ENCODE data around the gene CCDC73. TPM values are rescaled to one million over a fixed set of nuclear protein-coding genes. Genes with fewer than 3 reads are reported as not detected.

Gene CCDC73
- total RNA-seq, 1 experiment from 2014 or later: not detected

DNA sequence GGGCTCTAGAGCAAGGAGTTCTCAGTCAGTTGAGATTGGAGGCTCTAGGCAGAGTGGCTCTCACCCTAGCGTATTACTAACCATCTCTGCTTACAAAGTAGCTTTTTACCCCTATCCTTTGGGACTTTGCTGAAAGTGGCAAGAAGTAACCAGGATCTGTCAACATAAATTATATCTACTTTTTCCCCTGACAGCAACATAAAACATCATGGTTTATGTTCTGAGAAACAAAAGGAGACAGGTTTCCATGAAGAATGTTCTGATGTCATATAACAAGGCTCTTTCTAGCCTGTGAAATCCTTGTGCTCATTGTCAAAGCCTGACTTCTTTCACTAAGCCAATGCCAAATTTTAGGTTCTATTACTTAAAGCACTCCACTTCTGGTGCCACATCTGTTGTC, 218.0 kb downstream of the CCDC73 start:
- Histone ChIP-seq H3K4me3 (no peak overlapping the region), H3K4me1 (replicated peaks; ENCODE audit: insufficient read depth) (peaks cover 8% of the 10 kb centered on the region), H3K4me2 (no peak overlapping the region), H3K36me3 (ENCODE audit: low read depth) (no peaks in the 10 kb centered on the region), H2AFZ (no peak overlapping the region), H3K27me3 (ENCODE audit: insufficient read depth, low read depth) (no peaks in the 10 kb centered on the region), H3K27ac (no peak overlapping the region), H3K9me2 (ENCODE audit: insufficient read depth) (no peaks in the 10 kb centered on the region), H3K9me3 (ENCODE audit: insufficient read depth, low read depth) (no peaks in the 10 kb centered on the region), H3K79me2 (ENCODE audit: low read depth) (no peaks in the 10 kb centered on the region), H4K20me1 (ENCODE audit: insufficient read depth) (no peaks in the 10 kb centered on the region), H3F3A (ENCODE audit: insufficient read depth, low read depth) (peaks cover 10% of the 10 kb centered on the region)
- DNase-seq: no peak
- TF ChIP-seq EZH2 (IDR thresholded peaks at IDR 0.05; ENCODE audit: low read depth): no peak
- TF ChIP-seq, protein P1, sequence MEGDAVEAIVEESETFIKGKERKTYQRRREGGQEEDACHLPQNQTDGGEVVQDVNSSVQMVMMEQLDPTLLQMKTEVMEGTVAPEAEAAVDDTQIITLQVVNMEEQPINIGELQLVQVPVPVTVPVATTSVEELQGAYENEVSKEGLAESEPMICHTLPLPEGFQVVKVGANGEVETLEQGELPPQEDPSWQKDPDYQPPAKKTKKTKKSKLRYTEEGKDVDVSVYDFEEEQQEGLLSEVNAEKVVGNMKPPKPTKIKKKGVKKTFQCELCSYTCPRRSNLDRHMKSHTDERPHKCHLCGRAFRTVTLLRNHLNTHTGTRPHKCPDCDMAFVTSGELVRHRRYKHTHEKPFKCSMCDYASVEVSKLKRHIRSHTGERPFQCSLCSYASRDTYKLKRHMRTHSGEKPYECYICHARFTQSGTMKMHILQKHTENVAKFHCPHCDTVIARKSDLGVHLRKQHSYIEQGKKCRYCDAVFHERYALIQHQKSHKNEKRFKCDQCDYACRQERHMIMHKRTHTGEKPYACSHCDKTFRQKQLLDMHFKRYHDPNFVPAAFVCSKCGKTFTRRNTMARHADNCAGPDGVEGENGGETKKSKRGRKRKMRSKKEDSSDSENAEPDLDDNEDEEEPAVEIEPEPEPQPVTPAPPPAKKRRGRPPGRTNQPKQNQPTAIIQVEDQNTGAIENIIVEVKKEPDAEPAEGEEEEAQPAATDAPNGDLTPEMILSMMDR (conservative IDR thresholded peaks at IDR 0.05): no peak
- ChIA-PET CTCF (no interaction called here), POLR2A (ENCODE audit: unreplicated experiment) (no interaction called here)
- intact Hi-C loops (cut with micrococcal nuclease; ENCODE audit: unreplicated experiment): no loop called here
- BruUV-seq (replicated peaks): no TSS peak

DNA sequence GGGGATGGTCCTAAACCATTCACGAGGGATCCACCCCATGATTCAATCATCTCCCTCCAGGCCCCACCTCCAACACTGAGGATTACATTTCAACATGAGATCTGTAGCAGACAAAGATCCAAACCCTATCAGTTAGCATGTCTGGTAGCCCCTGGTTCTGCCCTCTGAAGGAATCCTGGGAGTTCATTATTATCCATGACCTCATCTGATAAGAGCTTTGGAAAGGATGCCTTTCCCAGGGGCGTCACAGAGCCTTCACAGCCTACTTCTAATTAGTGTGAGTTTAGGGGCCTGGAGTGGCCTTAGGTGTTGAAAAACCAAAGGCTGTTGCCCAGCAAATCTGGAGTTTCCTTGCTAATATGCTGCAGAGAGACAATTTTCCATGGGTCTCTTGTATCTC, 219.4 kb downstream of the CCDC73 start:
- intact Hi-C loops (cut with micrococcal nuclease; ENCODE audit: unreplicated experiment): no loop called here
- POLR2A ChIA-PET (ENCODE audit: unreplicated experiment): no interaction called here

DNA sequence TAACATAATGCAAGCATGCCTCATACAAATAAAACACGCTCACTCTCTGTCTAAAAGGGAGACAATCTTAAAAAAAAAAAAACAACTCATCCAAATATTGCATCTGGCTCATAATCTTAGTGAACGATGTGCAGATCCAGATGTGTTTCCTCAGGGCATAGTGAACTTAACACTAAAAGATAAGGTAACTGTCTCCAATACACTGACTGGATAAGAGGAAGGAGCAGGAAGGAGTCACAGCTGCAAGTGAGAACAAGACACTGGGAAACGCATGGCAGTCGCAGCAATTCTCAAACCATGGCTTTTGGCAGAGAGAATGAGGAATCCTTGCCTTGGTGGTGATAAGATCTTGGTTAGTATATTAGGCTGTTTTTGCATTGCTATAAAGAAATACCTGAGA, 220.0 kb downstream of the CCDC73 start:
- Histone ChIP-seq H3F3A (ENCODE audit: insufficient read depth, low read depth) (no peaks in the 10 kb centered on the region), H3K36me3 (ENCODE audit: low read depth) (no peaks in the 10 kb centered on the region), H3K9me2 (ENCODE audit: insufficient read depth) (no peaks in the 10 kb centered on the region), H4K20me1 (ENCODE audit: insufficient read depth) (no peaks in the 10 kb centered on the region), H3K4me1 (replicated peaks; ENCODE audit: insufficient read depth) (no peaks in the 10 kb centered on the region), H3K4me2 (no peak overlapping the region), H3K79me2 (ENCODE audit: low read depth) (no peaks in the 10 kb centered on the region), H3K27ac (no peak overlapping the region), H3K27me3 (ENCODE audit: insufficient read depth, low read depth) (no peaks in the 10 kb centered on the region), H2AFZ (no peak overlapping the region), H3K4me3 (no peak overlapping the region), H3K9me3 (ENCODE audit: insufficient read depth, low read depth) (no peaks in the 10 kb centered on the region)
- ChIA-PET POLR2A (ENCODE audit: unreplicated experiment) (no interaction called here), CTCF (no interaction called here)
- intact Hi-C loops (cut with micrococcal nuclease; ENCODE audit: unreplicated experiment): no loop called here
- BruUV-seq (replicated peaks): no TSS peak
- TF ChIP-seq EZH2 (IDR thresholded peaks at IDR 0.05; ENCODE audit: low read depth): no peak
- TF ChIP-seq, protein P1 (conservative IDR thresholded peaks at IDR 0.05): no peak
- DNase-seq: no peak

More for the DNA sequence above, 219.4 kb downstream of the CCDC73 start:
- H3K27ac ChIP-seq: no peak overlapping the region
- no peaks in the 10 kb centered on the region for H4K20me1 ChIP-seq (ENCODE audit: insufficient read depth)
- no peaks in the 10 kb centered on the region for H3K27me3 ChIP-seq (ENCODE audit: insufficient read depth, low read depth)
- TF ChIP-seq, protein P1 (conservative IDR thresholded peaks at IDR 0.05): no peak
- no peak for TF ChIP-seq EZH2 (IDR thresholded peaks at IDR 0.05; ENCODE audit: low read depth)
- no peak overlapping the region for H2AFZ ChIP-seq
- H3K36me3 ChIP-seq (ENCODE audit: low read depth): no peaks in the 10 kb centered on the region
- H3K4me1 ChIP-seq (replicated peaks; ENCODE audit: insufficient read depth): no peaks in the 10 kb centered on the region
- no peaks in the 10 kb centered on the region for H3K79me2 ChIP-seq (ENCODE audit: low read depth)
- no peak for DNase-seq
- H3K9me2 ChIP-seq (ENCODE audit: insufficient read depth): no peaks in the 10 kb centered on the region
- BruUV-seq (replicated peaks): no TSS peak
- no peak overlapping the region for H3K4me2 ChIP-seq
- H3F3A ChIP-seq (ENCODE audit: insufficient read depth, low read depth): no peaks in the 10 kb centered on the region
- no peaks in the 10 kb centered on the region for H3K9me3 ChIP-seq (ENCODE audit: insufficient read depth, low read depth)
- H3K4me3 ChIP-seq: no peak overlapping the region
- CTCF ChIA-PET: no interaction called here
